ENCODE measurements around the gene CELA1. TPM values are rescaled to one million over a fixed set of nuclear protein-coding genes. Genes with fewer than 3 reads are reported as not detected.

CELA1 gene
- total RNA-seq, 1 experiment from 2014 or later: not detected

DNA sequence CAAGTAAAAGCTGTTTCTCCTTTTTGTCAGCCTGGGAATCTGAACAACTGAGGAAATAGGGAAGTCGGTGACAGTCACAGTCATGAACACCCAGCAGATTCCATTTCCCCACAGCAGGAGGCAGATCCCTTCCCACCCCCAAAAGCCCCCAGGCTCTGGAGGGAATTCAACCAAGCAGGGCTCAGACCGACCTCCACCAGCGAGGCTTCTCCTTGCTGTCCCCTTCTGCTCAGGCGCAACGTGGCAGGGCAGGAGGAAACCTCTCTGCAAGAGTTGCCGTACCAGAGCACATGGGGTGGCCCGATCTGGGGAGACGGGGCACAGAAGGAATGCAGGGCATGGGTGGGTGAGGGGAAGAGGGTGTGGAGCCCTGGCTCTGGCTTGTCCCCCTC is 44.4 kb upstream of the CELA1 start:
- Histone ChIP-seq H2BK12ac (ENCODE audit: insufficient read length, low read depth, low read length) (no peak overlapping the region), H2BK15ac (ENCODE audit: low read depth, low read length) (no peak overlapping the region; the same call in 1 of the 2 replicates), H4K8ac (replicated peaks; ENCODE audit: insufficient read length, low read depth, low read length) (no peak overlapping the region), H3K56ac (ENCODE audit: insufficient read length, low read depth, low read length) (no peak overlapping the region), H3K4me1 (ENCODE audit: insufficient read depth, low read length) (peaks cover 8% of the 10 kb centered on the region; the same call in 1 of the 2 replicates), H4K20me1 (ENCODE audit: control insufficient read depth, insufficient read depth, insufficient read length) (no peaks in the 10 kb centered on the region), H2BK120ac (ENCODE audit: low read depth, low read length, poor library complexity, severe bottlenecking) (no peak overlapping the region), H2AK5ac (ENCODE audit: insufficient read length, low read length) (no peak overlapping the region), H3K4me2 (ENCODE audit: insufficient read depth, insufficient read length, low read length) (peak overlapping the region; percentile 79), H3K27me3 (ENCODE audit: insufficient read depth, low read length) (no peaks in the 10 kb centered on the region), H3K9me3 (ENCODE audit: control insufficient read depth, low read depth, low read length) (no peaks in the 10 kb centered on the region), H3K14ac (ENCODE audit: insufficient read depth, low read length) (peak overlapping the region; percentile 84), H2BK5ac (ENCODE audit: insufficient read length, low read length) (no peak overlapping the region), H3K9ac (ENCODE audit: extremely low read depth, insufficient read length, low read length) (peak overlapping the region; percentile 71), H3K23ac (ENCODE audit: insufficient read length, low read depth, low read length) (no peak overlapping the region), H4K91ac (ENCODE audit: insufficient read length, low read depth, low read length) (no peak overlapping the region), H2AFZ (ENCODE audit: low read length) (no peak overlapping the region), H3K27ac (ENCODE audit: insufficient read length, low read depth, low read length) (no peak overlapping the region), H3K79me2 (ENCODE audit: insufficient read depth, low read length) (no peaks in the 10 kb centered on the region), H4K5ac (ENCODE audit: insufficient read length, low read depth, low read length) (no peak overlapping the region), H3K4ac (ENCODE audit: low read depth, low read length) (no peak overlapping the region), H3K23me2 (ENCODE audit: insufficient read length, low read depth, low read length, poor library complexity, severe bottlenecking) (peaks cover 10% of the 10 kb centered on the region), H3T11ph (ENCODE audit: low read length) (no peak overlapping the region), H2BK20ac (ENCODE audit: low read depth, low read length, poor library complexity, severe bottlenecking) (no peak overlapping the region), H3K18ac (ENCODE audit: insufficient read length, low read depth, low read length) (peak overlapping the region; percentile 58), H3K79me1 (ENCODE audit: insufficient read depth, low read depth, low read length, poor library complexity, severe bottlenecking) (no peaks in the 10 kb centered on the region)
- WGBS (ENCODE audit: extremely low coverage, insufficient read length, low lambda C conversion rate): no CpG with 5 or more reads among the region's 8 CpGs
- no peaks in the 10 kb centered on the region for H3K9me3 Mint-ChIP-seq
- H3K4me3 Mint-ChIP-seq: peak overlapping the region; percentile 90 to 95
- peaks cover 45 to 54% of the 10 kb centered on the region in 2 experiments for H3K4me1 Mint-ChIP-seq
- TF ChIP-seq, protein P1, sequence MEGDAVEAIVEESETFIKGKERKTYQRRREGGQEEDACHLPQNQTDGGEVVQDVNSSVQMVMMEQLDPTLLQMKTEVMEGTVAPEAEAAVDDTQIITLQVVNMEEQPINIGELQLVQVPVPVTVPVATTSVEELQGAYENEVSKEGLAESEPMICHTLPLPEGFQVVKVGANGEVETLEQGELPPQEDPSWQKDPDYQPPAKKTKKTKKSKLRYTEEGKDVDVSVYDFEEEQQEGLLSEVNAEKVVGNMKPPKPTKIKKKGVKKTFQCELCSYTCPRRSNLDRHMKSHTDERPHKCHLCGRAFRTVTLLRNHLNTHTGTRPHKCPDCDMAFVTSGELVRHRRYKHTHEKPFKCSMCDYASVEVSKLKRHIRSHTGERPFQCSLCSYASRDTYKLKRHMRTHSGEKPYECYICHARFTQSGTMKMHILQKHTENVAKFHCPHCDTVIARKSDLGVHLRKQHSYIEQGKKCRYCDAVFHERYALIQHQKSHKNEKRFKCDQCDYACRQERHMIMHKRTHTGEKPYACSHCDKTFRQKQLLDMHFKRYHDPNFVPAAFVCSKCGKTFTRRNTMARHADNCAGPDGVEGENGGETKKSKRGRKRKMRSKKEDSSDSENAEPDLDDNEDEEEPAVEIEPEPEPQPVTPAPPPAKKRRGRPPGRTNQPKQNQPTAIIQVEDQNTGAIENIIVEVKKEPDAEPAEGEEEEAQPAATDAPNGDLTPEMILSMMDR (conservative IDR thresholded peaks at IDR 0.05): no peak
- H3K27ac Mint-ChIP-seq: peak overlapping the region; percentile 86 to 95 (median 94)
- peaks cover 3 to 14% (median 9%) of the 10 kb centered on the region in 3 experiments; a peak in 6 of 7 replicates for H3K36me3 Mint-ChIP-seq (ENCODE audit: insufficient read depth in 1 of 3, low read depth in 3 of 3)
- H3K27me3 Mint-ChIP-seq (ENCODE audit: low read depth): no peaks in the 10 kb centered on the region; the same call in 1 of the 2 replicates
- no peak for DNase-seq

All from H9 (cell line).